Globus pallidus (tissue), 1 donor: Measurements from ENCODE around the gene MCF2.
"Not testable (repeated sequence)": the region's sequence is repeated elsewhere in the genome, so short reads cannot be mapped to it uniquely, and the experiment has no call there.

ENCODE experiments used
- DNase-seq: peaks from one replicate; pipeline ENCODE4 v3.0.0-alpha.2; 2015; ENCODE audit warnings: low spot score

Gene MCF2

GRCh38 chrX:139708067-139708466, at the start of gene MCF2:
TSS of gene MCF2 (minus strand) at chrX:139708167. CDS start at chrX:139651744, 56,423 bp downstream.
- DNase-seq: no peak

- no peak for DNase-seq
Measured at GRCh38 chrX:139751053-139751452, 43.1 kb upstream of the MCF2 start.

GRCh38 chrX:139750390-139750789, 42.4 kb upstream of the MCF2 start:
- DNase-seq: no peak

GRCh38 chrX:139739138-139739537, 31.2 kb upstream of the MCF2 start:
- DNase-seq: no peak

- DNase-seq: no peak
Measured at GRCh38 chrX:139738581-139738980, 30.6 kb upstream of the MCF2 start.

GRCh38 chrX:139736151-139736550, 28.2 kb upstream of the MCF2 start:
- DNase-seq: no peak

- DNase-seq: no peak
Measured at GRCh38 chrX:139734996-139735395, 27.0 kb upstream of the MCF2 start.

- no peak for DNase-seq
Measured at GRCh38 chrX:139725720-139726119, 17.8 kb upstream of the MCF2 start.

- no peak for DNase-seq
Measured at GRCh38 chrX:139724626-139725025, 16.7 kb upstream of the MCF2 start.

- no peak for DNase-seq
Measured at GRCh38 chrX:139720979-139721378, 13.0 kb upstream of the MCF2 start.

- DNase-seq: no peak
Measured at GRCh38 chrX:139720136-139720535, 12.2 kb upstream of the MCF2 start.

GRCh38 chrX:139702658-139703057, 5.3 kb downstream of the MCF2 start:
- no peak for DNase-seq

- DNase-seq: no peak
Measured at GRCh38 chrX:139692908-139693307, 15.1 kb downstream of the MCF2 start.

- no peak for DNase-seq
Measured at GRCh38 chrX:139692506-139692849, 15.5 kb downstream of the MCF2 start.

- DNase-seq: no peak
Measured at GRCh38 chrX:139691843-139692505, 16.0 kb downstream of the MCF2 start.

- DNase-seq: no peak
Measured at GRCh38 chrX:139691493-139691842, 16.5 kb downstream of the MCF2 start.

- not testable (repeated sequence) for DNase-seq
Measured at GRCh38 chrX:139685175-139685574, 22.8 kb downstream of the MCF2 start.

- DNase-seq: no peak
Measured at GRCh38 chrX:139680356-139680755, 27.6 kb downstream of the MCF2 start.

GRCh38 chrX:139647597-139647996, 60.4 kb downstream of the MCF2 start:
- DNase-seq: no peak

- peak; percentile 3 for DNase-seq
Measured at GRCh38 chrX:139642241-139642927, 65.6 kb downstream of the MCF2 start.

- DNase-seq: no peak
Measured at GRCh38 chrX:139640259-139640658, 67.7 kb downstream of the MCF2 start.

- DNase-seq: peak; percentile 10
Measured at GRCh38 chrX:139639253-139639652, 68.7 kb downstream of the MCF2 start.

- no peak for DNase-seq
Measured at GRCh38 chrX:139600105-139600504, 107.9 kb downstream of the MCF2 start.

- no peak for DNase-seq
Measured at GRCh38 chrX:139596068-139596467, 111.9 kb downstream of the MCF2 start.
